GM12874 (cell line): Measurements from ENCODE around the gene SYT7.

ENCODE experiments used
- TF ChIP-seq, protein P1 (sequence below): IDR thresholded peaks from 2 replicates; pipeline ENCODE4 v1.5.1; 2011; ENCODE audit warnings: low read depth, mild to moderate bottlenecking, control low read depth, low read length, moderate library complexity; ENCODE audit not compliant: insufficient read depth

The SYT7 gene

DNA sequence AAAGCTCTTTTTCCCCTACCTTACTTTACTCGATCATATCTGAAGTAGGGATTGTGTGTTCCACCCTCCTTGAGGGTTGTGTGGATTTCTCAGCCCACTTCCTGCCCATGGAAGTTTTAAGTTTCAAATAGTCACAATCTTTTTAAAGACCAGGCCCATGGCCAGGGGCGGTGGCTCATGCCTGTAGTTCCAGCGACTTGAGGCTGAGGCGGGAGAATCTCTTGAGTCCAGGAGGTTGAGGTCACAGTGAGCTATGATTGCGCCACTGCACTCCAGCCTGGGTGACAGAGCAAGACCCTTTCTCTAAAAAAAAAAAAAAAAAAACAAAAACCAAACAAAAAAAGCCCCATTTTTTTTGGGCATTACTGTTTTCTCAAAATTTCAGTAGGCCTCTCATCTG lies 108.6 kb downstream of the SYT7 start:
- TF ChIP-seq, protein P1, sequence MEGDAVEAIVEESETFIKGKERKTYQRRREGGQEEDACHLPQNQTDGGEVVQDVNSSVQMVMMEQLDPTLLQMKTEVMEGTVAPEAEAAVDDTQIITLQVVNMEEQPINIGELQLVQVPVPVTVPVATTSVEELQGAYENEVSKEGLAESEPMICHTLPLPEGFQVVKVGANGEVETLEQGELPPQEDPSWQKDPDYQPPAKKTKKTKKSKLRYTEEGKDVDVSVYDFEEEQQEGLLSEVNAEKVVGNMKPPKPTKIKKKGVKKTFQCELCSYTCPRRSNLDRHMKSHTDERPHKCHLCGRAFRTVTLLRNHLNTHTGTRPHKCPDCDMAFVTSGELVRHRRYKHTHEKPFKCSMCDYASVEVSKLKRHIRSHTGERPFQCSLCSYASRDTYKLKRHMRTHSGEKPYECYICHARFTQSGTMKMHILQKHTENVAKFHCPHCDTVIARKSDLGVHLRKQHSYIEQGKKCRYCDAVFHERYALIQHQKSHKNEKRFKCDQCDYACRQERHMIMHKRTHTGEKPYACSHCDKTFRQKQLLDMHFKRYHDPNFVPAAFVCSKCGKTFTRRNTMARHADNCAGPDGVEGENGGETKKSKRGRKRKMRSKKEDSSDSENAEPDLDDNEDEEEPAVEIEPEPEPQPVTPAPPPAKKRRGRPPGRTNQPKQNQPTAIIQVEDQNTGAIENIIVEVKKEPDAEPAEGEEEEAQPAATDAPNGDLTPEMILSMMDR: no peak

GRCh38 chr11:61468002-61468401 lies 112.9 kb downstream of the SYT7 start:
- TF ChIP-seq, protein P1: no peak
